T-cell (primary cell): Measurements from ENCODE around the gene SLC47A2. TPM values are rescaled to one million over a fixed set of nuclear protein-coding genes. Genes with fewer than 3 reads are reported as not detected.

Experiments
- ATAC-seq, 4 experiments: fragments of 200-7000 bp in 3 of 4; fragments of 150-1000 bp in 1 of 4; cut with Tn5 transposase; replicated peaks in 1 of 4; 1 replicate in 3 of 4; 2 replicates in 1 of 4; pipeline ENCODE4 v1.10.0; 2021; ENCODE audit warnings: moderate library complexity in 3 of 4, mild to moderate bottlenecking in 2 of 4, moderate number of reproducible peaks in 1 of 4
- CTCF ChIA-PET, 2 donors: fragments of 300-600 bp; sonication (Branson Sonifier 250); formaldehyde crosslinking; loops; one replicate each; lab custom pipeline; 2022; ENCODE audit warnings: antibody characterized with exemption in 2 of 2; lab: Charles Lee
- POLR2A ChIA-PET, 2 donors: fragments of 300-600 bp; sonication (Branson Sonifier 250); formaldehyde crosslinking; loops; one replicate each; lab custom pipeline; 2022; ENCODE audit warnings: antibody characterized with exemption in 2 of 2; lab: Charles Lee
- DNase-seq, 35 experiments: peaks; one replicate each; pipeline versions ENCODE4 v3.0.0 to v3.0.0-alpha.2; 2013 to 2023
- H3K27ac ChIP-seq: one replicate; pipeline ENCODE4 v1.5.1; 2013; ENCODE audit warnings: low read length
- H3K27me3 ChIP-seq, 2 experiments: replicated peaks in 1 of 2; 1 replicate in 1 of 2; 2 replicates in 1 of 2; pipeline versions ENCODE4 v1.6.1 to v1.7.0; 2013; ENCODE audit warnings: low read length in 1 of 2, mixed read lengths in 1 of 2; ENCODE audit not compliant: control insufficient read depth in 2 of 2, insufficient read depth in 2 of 2; ENCODE audit errors: extremely low read depth in 1 of 2
- H3K36me3 ChIP-seq, 2 donors: 1 replicate in 1 of 2; 2 replicates in 1 of 2; pipeline versions ENCODE4 v1.6.1 to v1.7.0; 2013; ENCODE audit warnings: low read length in 1 of 2; ENCODE audit not compliant: control insufficient read depth in 2 of 2, insufficient read depth in 1 of 2; ENCODE audit errors: extremely low read depth in 1 of 2
- H3K4me1 ChIP-seq, 2 experiments: 1 replicate in 1 of 2; 2 replicates in 1 of 2; pipeline versions ENCODE4 v1.6.1 to v1.7.0; 2013; ENCODE audit warnings: low read length in 2 of 2, mixed read lengths in 1 of 2; ENCODE audit not compliant: insufficient read depth in 2 of 2, control insufficient read depth in 1 of 2; ENCODE audit errors: extremely low read depth in 1 of 2
- H3K4me3 ChIP-seq, 2 donors: 1 replicate in 1 of 2; 2 replicates in 1 of 2; pipeline versions ENCODE4 v1.5.1 to v1.7.0; 2013; ENCODE audit warnings: mild to moderate bottlenecking in 2 of 2, low read length in 1 of 2, moderate library complexity in 1 of 2; ENCODE audit not compliant: control insufficient read depth in 1 of 2; ENCODE audit errors: extremely low read depth in 1 of 2
- H3K9me3 ChIP-seq: 2 replicates; pipeline ENCODE4 v1.7.0; 2013
- H3K27ac Mint-ChIP-seq, 2 donors: one replicate each; pipeline ENCODE4 v1.8.0; 2020 to 2021; ENCODE audit warnings: mild to moderate bottlenecking in 2 of 2, mixed read lengths in 2 of 2
- H3K27me3 Mint-ChIP-seq, 2 donors: one replicate each; pipeline ENCODE4 v1.8.0; 2021 to 2022; ENCODE audit warnings: mixed read lengths in 2 of 2
- H3K36me3 Mint-ChIP-seq: one replicate; pipeline ENCODE4 v1.8.0; 2021; ENCODE audit warnings: mixed read lengths
- H3K4me1 Mint-ChIP-seq, 3 donors: one replicate each; pipeline ENCODE4 v1.8.0; 2020 to 2022; ENCODE audit warnings: mixed read lengths in 3 of 3, mild to moderate bottlenecking in 1 of 3
- H3K4me3 Mint-ChIP-seq, 3 donors: one replicate each; pipeline ENCODE4 v1.8.0; 2020 to 2022; ENCODE audit warnings: mild to moderate bottlenecking in 3 of 3, mixed read lengths in 3 of 3, moderate library complexity in 3 of 3
- H3K9me3 Mint-ChIP-seq, 3 donors: one replicate each; pipeline ENCODE4 v1.8.0; 2020 to 2022; ENCODE audit warnings: mixed read lengths in 3 of 3
- WGBS: methylation state at CpG from one replicate; pipeline ENCODE4 v1.1.5; 2013; ENCODE audit warnings: missing lambda C conversion rate; ENCODE audit not compliant: insufficient coverage; 5-methylcytosine and 5-hydroxymethylcytosine counted together
- total RNA-seq, 35 experiments: library from RNA in 6 of 35; stranded (reverse) in 6 of 35; fragments of 120-200 nt in 1 of 35; gene quantifications; one replicate each; pipeline versions ENCODE4 v1.2.1 to v1.2.4 and lab custom pipeline; 2013 to 2026

The SLC47A2 gene
- total RNA-seq, 5 donors from 2014 or later (not counting 1 experiment from before 2014, with no cell fraction given) = not detected

GRCh38 chr17:19748807-19749193, 32.4 kb upstream of the SLC47A2 start:
- Mint-ChIP-seq H3K4me3 (no peak overlapping the region), H3K9me3 (no peaks in the 10 kb centered on the region), H3K27ac (no peak overlapping the region), H3K4me1 (peaks cover 0 to 7% (median 4%) of the 10 kb centered on the region in 3 donors), H3K27me3 (peaks cover 8 to 11% of the 10 kb centered on the region in 2 donors), H3K36me3 (no peaks in the 10 kb centered on the region)
- Histone ChIP-seq H3K4me1 (peaks cover 0 to 11% of the 10 kb centered on the region in 2 experiments), H3K27ac (no peak overlapping the region), H3K27me3 (peaks cover 0 to 51% of the 10 kb centered on the region in 2 experiments), H3K9me3 (no peaks in the 10 kb centered on the region), H3K36me3 (no peaks in the 10 kb centered on the region), H3K4me3 (no peak overlapping the region)
- ATAC-seq (no peak), DNase-seq (no peak)
- 76% methylated on average over 13 of the region's 13 CpGs for whole genome bisulfite sequencing
- CTCF ChIA-PET = interaction anchor here (0.6 kb wide), 2 partner anchors 29 to 223 kb away, joined by 5 to 9 read pairs; no protein-coding TSS in a partner anchor
- POLR2A ChIA-PET = no interaction called here

GRCh38 chr17:19747829-19748806, 31.7 kb upstream of the SLC47A2 start, which contains the start of gene ALDH3A1:
Gene ALDH3A1, minus strand, starts transcription at chr17:19748298. Its CDS starts 3,169 bp downstream, at chr17:19745129.
- Mint-ChIP-seq H3K27ac (no peak within 1 kb of the TSS), H3K27me3 (peaks cover 6 to 8% of the 10 kb centered on the region in 2 donors), H3K4me3 (no peak within 1 kb of the TSS), H3K4me1 (peaks cover 0 to 7% (median 4%) of the 10 kb centered on the region in 3 donors), H3K36me3 (no peaks in the 10 kb centered on the region), H3K9me3 (no peaks in the 10 kb centered on the region)
- ATAC-seq (no peak), DNase-seq (no peak)
- Histone ChIP-seq H3K4me1 (peaks cover 0 to 11% of the 10 kb centered on the region in 2 experiments), H3K9me3 (no peaks in the 10 kb centered on the region), H3K4me3 (no peak within 1 kb of the TSS), H3K27ac (no peak within 1 kb of the TSS), H3K27me3 (peaks cover 0 to 48% of the 10 kb centered on the region in 2 experiments), H3K36me3 (no peaks in the 10 kb centered on the region)
- POLR2A ChIA-PET = no interaction called here
- WGBS = 77% methylated on average over 21 of the region's 25 CpGs
- CTCF ChIA-PET = interaction anchor here in 1 of 2 donors (0.6 kb wide), 1 partner anchor 28 kb away, joined by 5 read pairs; no protein-coding TSS in a partner anchor

DNA sequence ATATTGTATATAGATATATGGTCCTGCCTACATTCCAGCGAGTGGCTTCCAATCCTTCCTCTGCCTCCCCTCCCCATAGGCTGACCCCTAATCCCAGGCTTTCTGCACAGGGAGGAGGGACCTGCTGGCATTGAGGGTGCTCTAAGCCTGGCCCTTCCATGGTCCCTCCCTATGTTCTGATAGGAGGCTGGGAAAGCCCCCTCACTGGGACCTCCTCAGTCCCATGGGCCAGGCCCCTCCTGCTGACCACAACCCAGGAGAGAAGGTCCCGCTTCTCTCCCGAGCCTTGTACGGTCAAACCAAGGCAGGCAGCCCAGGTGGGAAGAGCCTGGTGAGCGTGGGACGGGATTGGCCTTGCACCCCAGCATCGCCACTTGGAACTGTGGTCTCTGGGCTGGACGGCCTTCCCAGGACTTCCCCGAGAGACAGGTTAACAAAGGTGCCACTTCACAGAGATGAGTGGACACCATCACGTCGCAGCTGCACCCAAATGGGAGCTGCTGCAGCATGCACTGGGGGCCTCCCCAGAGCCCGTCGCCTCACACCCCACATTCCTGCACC, 30.9 kb upstream of the SLC47A2 start:
- 94% methylated on average over 12 of the region's 13 CpGs for WGBS
- Histone ChIP-seq H3K27me3 (peaks cover 0 to 44% of the 10 kb centered on the region in 2 experiments), H3K27ac (no peak overlapping the region), H3K4me1 (peaks cover 0 to 11% of the 10 kb centered on the region in 2 experiments), H3K4me3 (no peak overlapping the region), H3K9me3 (no peaks in the 10 kb centered on the region), H3K36me3 (no peaks in the 10 kb centered on the region)
- peaks cover 0 to 7% (median 4%) of the 10 kb centered on the region in 3 donors for H3K4me1 Mint-ChIP-seq
- POLR2A ChIA-PET = no interaction called here
- H3K27ac Mint-ChIP-seq = no peak overlapping the region
- H3K4me3 Mint-ChIP-seq = no peak overlapping the region
- H3K36me3 Mint-ChIP-seq = no peaks in the 10 kb centered on the region
- no peak for ATAC-seq
- peaks cover 6 to 7% of the 10 kb centered on the region in 2 donors for H3K27me3 Mint-ChIP-seq
- no peak for DNase-seq
- CTCF ChIA-PET = no interaction called here
- H3K9me3 Mint-ChIP-seq = no peaks in the 10 kb centered on the region

GRCh38 chr17:19746517-19746916, 30.1 kb upstream of the SLC47A2 start:
- Mint-ChIP-seq H3K9me3 (no peaks in the 10 kb centered on the region), H3K27me3 (peaks cover 6 to 7% of the 10 kb centered on the region in 2 donors), H3K36me3 (no peaks in the 10 kb centered on the region), H3K27ac (no peak overlapping the region), H3K4me3 (no peak overlapping the region), H3K4me1 (peaks cover 0 to 7% (median 4%) of the 10 kb centered on the region in 3 donors)
- Histone ChIP-seq H3K9me3 (no peaks in the 10 kb centered on the region), H3K36me3 (no peaks in the 10 kb centered on the region), H3K27me3 (peaks cover 0 to 44% of the 10 kb centered on the region in 2 experiments), H3K4me3 (no peak overlapping the region), H3K27ac (no peak overlapping the region), H3K4me1 (peaks cover 0 to 11% of the 10 kb centered on the region in 2 experiments)
- ChIA-PET POLR2A (no interaction called here), CTCF (interaction anchor here in 1 of 2 donors (0.6 kb wide), 1 partner anchor 78 kb away, joined by 3 read pairs; no protein-coding TSS in a partner anchor)
- WGBS = 83% methylated on average over 13 of the region's 20 CpGs
- ATAC-seq (no peak), DNase-seq (no peak)

- POLR2A ChIA-PET = interaction anchor here in 1 of 2 donors (0.6 kb wide), 1 partner anchor 20 kb away, joined by 3 read pairs; no protein-coding TSS in a partner anchor
Measured at GRCh38 chr17:19744922-19745757, 28.8 kb upstream of the SLC47A2 start.

More at GRCh38 chr17:19744922-19745757, 28.8 kb upstream of the SLC47A2 start:
- CTCF ChIA-PET = interaction anchor here (0.6 to 1.4 kb wide), 9 partner anchors 9 to 446 kb away, joined by 3 to 6 read pairs (median 3); no protein-coding TSS in a partner anchor
- ATAC-seq (peak; percentile 85 to 97 (median 91)), DNase-seq (peak; percentile 68 to 89 (median 82))
- peaks cover 0 to 7% of the 10 kb centered on the region in 2 donors for H3K27me3 Mint-ChIP-seq
- Histone ChIP-seq H3K4me1 (peaks cover 0 to 11% of the 10 kb centered on the region in 2 experiments), H3K4me3 (peak overlapping the region; percentile 35 to 38), H3K9me3 (no peaks in the 10 kb centered on the region), H3K36me3 (no peaks in the 10 kb centered on the region), H3K27me3 (peaks cover 0 to 40% of the 10 kb centered on the region in 2 experiments), H3K27ac (no peak overlapping the region)
- no peak overlapping the region for H3K27ac Mint-ChIP-seq
- peak overlapping the region; percentile 53 to 78 (median 59) for H3K4me3 Mint-ChIP-seq
- H3K4me1 Mint-ChIP-seq = peaks cover 0 to 7% (median 4%) of the 10 kb centered on the region in 3 donors
- no peaks in the 10 kb centered on the region for H3K9me3 Mint-ChIP-seq
- no peaks in the 10 kb centered on the region for H3K36me3 Mint-ChIP-seq
- 45% methylated on average over 48 of the region's 50 CpGs for WGBS
